Activated B cell treated with CpG ODN at 0.5 μM for 24 hours (primary cell): Measurements from ENCODE around the gene ASMTL. TPM values are rescaled to one million over a fixed set of nuclear protein-coding genes. Genes with fewer than 3 reads are reported as not detected.
A peak's percentile ranks its signal among the peaks of the same experiment; 100 is the strongest.
"Not testable (repeated sequence)": the region's sequence is repeated elsewhere in the genome, so short reads cannot be mapped to it uniquely, and the experiment has no call there.

Experiments used
- ATAC-seq: fragments of 200-7000 bp; cut with Tn5 transposase; one replicate; pipeline ENCODE4 v1.10.0; 2021; ENCODE audit warnings: low read depth, mild to moderate bottlenecking, moderate library complexity
- CTCF ChIA-PET: fragments of 350-600 bp; sonication (Branson Sonifier 250); formaldehyde crosslinking; loops from one replicate; lab custom pipeline; 2021; ENCODE audit warnings: antibody characterized with exemption; lab: Charles Lee
- POLR2A ChIA-PET: fragments of 350-600 bp; sonication (Branson Sonifier 250); formaldehyde crosslinking; loops from one replicate; lab custom pipeline; 2021; ENCODE audit warnings: antibody characterized with exemption; lab: Charles Lee
- DNase-seq: peaks from one replicate; pipeline ENCODE4 v3.0.0; 2022
- H3K27ac Mint-ChIP-seq: one replicate; pipeline ENCODE4 v1.8.0; 2020; ENCODE audit warnings: mixed read lengths
- H3K27me3 Mint-ChIP-seq: one replicate; pipeline ENCODE4 v1.8.0; 2021; ENCODE audit warnings: mixed read lengths
- H3K36me3 Mint-ChIP-seq: one replicate; pipeline ENCODE4 v1.8.0; 2021; ENCODE audit warnings: low read depth, mixed read lengths
- H3K4me1 Mint-ChIP-seq: one replicate; pipeline ENCODE4 v1.8.0; 2021; ENCODE audit warnings: mixed read lengths
- H3K4me3 Mint-ChIP-seq: one replicate; pipeline ENCODE4 v1.8.0; 2020; ENCODE audit warnings: mild to moderate bottlenecking, mixed read lengths
- H3K9me3 Mint-ChIP-seq: one replicate; pipeline ENCODE4 v1.8.0; 2020; ENCODE audit warnings: mixed read lengths
- intact Hi-C: fragments of 100-400 bp; cut with micrococcal nuclease; formaldehyde crosslinking; loops from one replicate; pipeline ENCODE4 v1.15.1; 2024
- total RNA-seq: library from RNA; stranded (reverse); gene quantifications from 2 replicates; pipeline ENCODE4 v1.2.3, GENCODE V29; 2022
- TF ChIP-seq, protein P1 (sequence below): fragments of 200-600 bp; IDR thresholded peaks from one replicate; pipeline ENCODE4 v1.8.0; 2022; ENCODE audit warnings: antibody characterized with exemption, mild to moderate bottlenecking

Gene ASMTL
- total RNA-seq, 1 donor from 2014 or later, result 52.1 TPM

DNA sequence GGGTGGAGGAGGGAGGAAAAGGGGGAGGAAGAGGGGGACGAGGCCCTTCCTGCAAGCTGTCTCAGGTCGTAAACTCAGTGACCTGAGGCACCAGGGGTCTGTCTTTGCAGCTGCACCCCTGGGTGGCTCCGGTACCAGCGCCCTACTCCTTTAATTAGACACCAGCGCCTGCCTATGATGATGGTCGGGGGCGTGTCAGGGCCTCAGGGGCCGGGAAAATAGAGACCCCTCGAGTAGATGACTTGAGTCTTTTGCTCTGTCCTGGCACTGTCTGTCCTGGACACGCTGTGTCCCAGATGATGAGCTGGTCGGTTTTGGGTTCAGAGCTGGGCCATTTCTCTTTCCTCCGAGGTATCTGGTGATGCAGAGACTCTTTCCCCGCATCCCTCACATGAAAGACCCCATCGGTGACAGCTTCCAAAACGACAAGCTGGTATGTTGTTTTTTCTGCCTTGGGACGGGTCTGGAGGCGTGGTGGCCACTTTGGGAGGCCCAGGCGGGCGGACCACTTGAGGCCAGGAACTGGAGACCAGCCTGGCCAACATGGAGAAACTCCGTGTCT is 72.0 kb downstream of the ASMTL start:
- no peak for ATAC-seq
- CTCF ChIA-PET, result no interaction called here
- intact Hi-C loops, result no loop called here
- TF ChIP-seq, protein P1, sequence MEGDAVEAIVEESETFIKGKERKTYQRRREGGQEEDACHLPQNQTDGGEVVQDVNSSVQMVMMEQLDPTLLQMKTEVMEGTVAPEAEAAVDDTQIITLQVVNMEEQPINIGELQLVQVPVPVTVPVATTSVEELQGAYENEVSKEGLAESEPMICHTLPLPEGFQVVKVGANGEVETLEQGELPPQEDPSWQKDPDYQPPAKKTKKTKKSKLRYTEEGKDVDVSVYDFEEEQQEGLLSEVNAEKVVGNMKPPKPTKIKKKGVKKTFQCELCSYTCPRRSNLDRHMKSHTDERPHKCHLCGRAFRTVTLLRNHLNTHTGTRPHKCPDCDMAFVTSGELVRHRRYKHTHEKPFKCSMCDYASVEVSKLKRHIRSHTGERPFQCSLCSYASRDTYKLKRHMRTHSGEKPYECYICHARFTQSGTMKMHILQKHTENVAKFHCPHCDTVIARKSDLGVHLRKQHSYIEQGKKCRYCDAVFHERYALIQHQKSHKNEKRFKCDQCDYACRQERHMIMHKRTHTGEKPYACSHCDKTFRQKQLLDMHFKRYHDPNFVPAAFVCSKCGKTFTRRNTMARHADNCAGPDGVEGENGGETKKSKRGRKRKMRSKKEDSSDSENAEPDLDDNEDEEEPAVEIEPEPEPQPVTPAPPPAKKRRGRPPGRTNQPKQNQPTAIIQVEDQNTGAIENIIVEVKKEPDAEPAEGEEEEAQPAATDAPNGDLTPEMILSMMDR, result no peak
- peaks cover 35% of the 10 kb centered on the region for H3K36me3 Mint-ChIP-seq
- peak overlapping the region; percentile 4 for H3K27ac Mint-ChIP-seq
- H3K4me3 Mint-ChIP-seq, result no peak overlapping the region
- H3K4me1 Mint-ChIP-seq, result peaks cover 4% of the 10 kb centered on the region
- H3K9me3 Mint-ChIP-seq, result no peaks in the 10 kb centered on the region
- POLR2A ChIA-PET, result no interaction called here
- no peaks in the 10 kb centered on the region for H3K27me3 Mint-ChIP-seq
- DNase-seq, result no peak

DNA sequence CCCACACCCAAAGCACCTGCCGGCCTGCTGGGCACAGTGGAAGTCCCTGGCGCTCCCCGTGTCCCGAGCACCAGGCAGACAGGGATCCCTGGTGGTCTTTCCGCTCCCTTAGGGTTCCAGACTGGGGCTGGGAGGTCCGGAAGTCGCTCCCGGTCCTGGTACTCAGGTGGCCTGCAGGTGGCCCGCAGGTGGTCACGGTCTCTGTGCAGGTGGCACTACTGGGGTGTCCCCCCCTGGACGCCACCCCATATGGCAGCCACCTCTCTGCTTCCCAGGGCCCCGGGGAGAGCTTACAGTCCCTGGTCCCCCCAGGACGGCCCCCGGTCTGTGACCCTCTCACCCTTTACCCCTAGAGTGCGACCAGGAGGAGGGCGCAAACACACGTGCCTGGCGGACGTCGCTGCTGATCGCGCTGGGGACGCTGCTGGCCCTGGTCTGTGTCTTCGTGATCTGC is 74.4 kb downstream of the ASMTL start:
- H3K4me1 Mint-ChIP-seq, result peaks cover 4% of the 10 kb centered on the region
- TF ChIP-seq, protein P1, result no peak
- no peaks in the 10 kb centered on the region for H3K27me3 Mint-ChIP-seq
- intact Hi-C loops, result no loop called here
- no peak overlapping the region for H3K27ac Mint-ChIP-seq
- no peaks in the 10 kb centered on the region for H3K9me3 Mint-ChIP-seq
- DNase-seq, result no peak
- ChIA-PET POLR2A (no interaction called here), CTCF (no interaction called here)
- ATAC-seq, result no peak
- H3K36me3 Mint-ChIP-seq, result peaks cover 12% of the 10 kb centered on the region
- H3K4me3 Mint-ChIP-seq, result no peak overlapping the region

DNA sequence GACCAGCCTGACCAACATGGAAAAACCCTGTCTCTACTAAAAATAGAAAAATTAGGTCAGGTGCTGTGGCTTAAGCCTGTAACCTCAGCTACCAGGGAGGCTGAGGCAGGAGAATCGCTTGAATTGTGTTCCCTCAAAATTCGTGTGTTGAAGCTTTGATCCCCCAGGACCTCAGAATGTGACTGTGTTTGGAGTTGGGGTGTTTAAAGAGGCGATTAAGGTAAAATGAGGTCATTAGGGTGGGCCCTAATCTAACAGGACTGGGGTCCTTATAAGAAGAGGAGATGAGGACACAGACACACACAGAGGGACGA is 84.4 kb downstream of the ASMTL start:
- Mint-ChIP-seq H3K4me3 (no peak overlapping the region), H3K9me3 (no peaks in the 10 kb centered on the region), H3K27me3 (no peaks in the 10 kb centered on the region), H3K4me1 (no peaks in the 10 kb centered on the region), H3K36me3 (peaks cover 10% of the 10 kb centered on the region), H3K27ac (no peak overlapping the region)
- ChIA-PET POLR2A (no interaction called here), CTCF (no interaction called here)
- intact Hi-C loops, result no loop called here
- TF ChIP-seq, protein P1, result no peak
- DNase-seq, result no peak
- ATAC-seq, result no peak

DNA sequence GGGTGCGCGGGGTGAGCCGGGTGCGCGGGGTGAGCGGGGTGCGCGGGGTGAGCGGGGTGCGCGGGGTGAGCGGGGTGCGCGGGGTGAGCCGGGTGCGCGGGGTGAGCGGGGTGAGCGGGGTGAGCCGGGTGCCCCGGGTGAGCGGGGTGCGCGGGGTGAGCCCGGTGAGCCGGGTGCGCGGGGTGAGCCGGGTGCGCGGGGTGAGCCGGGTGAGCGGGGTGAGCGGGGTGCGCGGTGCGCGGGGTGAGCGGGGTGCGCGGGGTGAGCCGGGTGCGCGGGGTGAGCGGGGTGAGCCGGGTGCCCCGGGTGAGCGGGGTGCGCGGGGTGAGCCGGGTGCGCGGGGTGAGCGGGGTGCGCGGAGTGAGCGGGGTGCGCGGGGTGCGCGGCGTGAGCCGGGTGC is 86.3 kb downstream of the ASMTL start:
- not testable (repeated sequence) for H3K27me3 Mint-ChIP-seq
- peaks cover 19% of the 10 kb centered on the region for H3K36me3 Mint-ChIP-seq

DNA sequence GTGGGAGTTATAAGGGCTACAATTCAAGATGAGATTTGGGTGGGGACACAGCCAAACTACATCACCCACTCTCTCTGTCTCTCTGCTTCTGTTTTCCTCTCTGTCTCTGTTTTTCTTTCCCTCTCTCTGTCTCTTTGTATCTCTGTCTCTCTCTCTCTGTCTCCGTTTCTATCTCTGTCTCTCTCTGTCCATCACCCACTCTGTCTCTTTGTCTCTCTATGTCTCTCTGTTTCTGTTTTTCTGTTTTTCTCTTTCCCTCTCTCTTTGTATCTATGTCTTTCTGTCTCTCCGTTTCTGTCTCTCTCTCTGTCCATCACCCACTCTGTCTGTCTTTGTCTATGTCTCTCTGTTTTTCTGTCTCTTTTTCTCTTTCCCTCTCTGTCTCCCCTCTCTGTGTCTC is 90.8 kb downstream of the ASMTL start:
- Mint-ChIP-seq H3K27ac (no peak overlapping the region), H3K9me3 (no peaks in the 10 kb centered on the region), H3K4me3 (no peak overlapping the region), H3K36me3 (peaks cover 32% of the 10 kb centered on the region), H3K4me1 (no peaks in the 10 kb centered on the region), H3K27me3 (no peaks in the 10 kb centered on the region)
- POLR2A ChIA-PET, result no interaction called here
- intact Hi-C loops, result no loop called here
- TF ChIP-seq, protein P1, result no peak
- CTCF ChIA-PET, result no interaction called here
- ATAC-seq, result no peak
- no peak for DNase-seq

More for the DNA sequence above, 86.3 kb downstream of the ASMTL start:
- intact Hi-C loops, H3K4me3 Mint-ChIP-seq, ATAC-seq, H3K4me1 Mint-ChIP-seq, H3K27ac Mint-ChIP-seq, DNase-seq, H3K9me3 Mint-ChIP-seq, POLR2A ChIA-PET, CTCF ChIA-PET: not testable (repeated sequence)

DNA sequence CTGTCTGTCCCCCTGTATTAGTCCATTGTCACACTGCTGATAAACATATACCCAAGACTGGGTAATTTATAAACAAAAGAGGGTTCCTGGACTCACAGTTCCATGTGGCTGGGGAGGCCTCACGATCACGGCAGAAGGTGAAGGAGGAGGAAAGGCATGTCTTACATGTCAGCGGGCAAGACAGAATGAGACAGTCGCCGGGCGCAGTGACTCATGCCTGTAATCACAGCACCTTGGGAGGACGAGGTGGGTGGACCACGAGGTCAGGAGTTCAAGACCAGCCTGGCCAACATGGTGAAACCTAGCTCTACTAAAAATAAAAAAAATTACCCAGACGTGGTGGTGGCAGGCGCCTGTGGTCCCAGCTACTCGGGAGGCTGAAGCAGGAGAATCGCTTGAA is 91.4 kb downstream of the ASMTL start:
- POLR2A ChIA-PET, result no interaction called here
- H3K27me3 Mint-ChIP-seq, result no peaks in the 10 kb centered on the region
- H3K27ac Mint-ChIP-seq, result no peak overlapping the region
- TF ChIP-seq, protein P1, result no peak
- H3K4me1 Mint-ChIP-seq, result no peaks in the 10 kb centered on the region
- peaks cover 32% of the 10 kb centered on the region for H3K36me3 Mint-ChIP-seq
- H3K9me3 Mint-ChIP-seq, result no peaks in the 10 kb centered on the region
- ATAC-seq (no peak), DNase-seq (no peak)
- no peak overlapping the region for H3K4me3 Mint-ChIP-seq
- intact Hi-C loops, result no loop called here
- CTCF ChIA-PET, result no interaction called here
